Endodermal cell (in vitro differentiated cells): ENCODE measurements around the gene SHANK1. TPM values are rescaled to one million over a fixed set of nuclear protein-coding genes. Genes with fewer than 3 reads are reported as not detected.

Experiments used
- DNase-seq: peaks from one replicate; pipeline ENCODE4 v3.0.0-alpha.2; 2017
- H3K27ac ChIP-seq: 2 replicates; pipeline ENCODE4 v1.5.1; 2013; ENCODE audit warnings: mild to moderate bottlenecking, low read depth, low read length, moderate library complexity
- H3K27me3 ChIP-seq: 2 replicates; pipeline ENCODE4 v1.6.1; 2013; ENCODE audit warnings: mild to moderate bottlenecking, low read length, moderate library complexity; ENCODE audit not compliant: insufficient read depth, control insufficient read depth, poor library complexity, severe bottlenecking
- H3K36me3 ChIP-seq: 2 replicates; pipeline ENCODE4 v1.7.0; 2013; ENCODE audit warnings: mild to moderate bottlenecking, low read length, moderate library complexity; ENCODE audit not compliant: control insufficient read depth, insufficient read depth
- H3K4me1 ChIP-seq: one replicate; pipeline ENCODE4 v1.7.0; 2013; ENCODE audit warnings: low read length; ENCODE audit not compliant: control insufficient read depth, insufficient read depth
- H3K4me3 ChIP-seq: 2 replicates; pipeline ENCODE4 v1.5.1; 2013; ENCODE audit warnings: mild to moderate bottlenecking, low read length, moderate library complexity
- H3K9ac ChIP-seq: 2 replicates; pipeline ENCODE4 v1.6.1; 2013; ENCODE audit warnings: mild to moderate bottlenecking, low read length, moderate library complexity; ENCODE audit not compliant: poor library complexity, severe bottlenecking; ENCODE audit errors: extremely low read depth
- H3K9me3 ChIP-seq: 2 replicates; pipeline ENCODE4 v1.6.1; 2013; ENCODE audit warnings: mild to moderate bottlenecking, low read length, moderate library complexity; ENCODE audit not compliant: control insufficient read depth
- H3K27ac Mint-ChIP-seq: 2 replicates; pipeline ENCODE4 v1.8.0; 2020; ENCODE audit warnings: mixed read lengths
- H3K27me3 Mint-ChIP-seq: 2 replicates; pipeline ENCODE4 v1.8.0; 2021; ENCODE audit warnings: mild to moderate bottlenecking, mixed read lengths; ENCODE audit not compliant: insufficient read depth
- H3K36me3 Mint-ChIP-seq: 2 replicates; pipeline ENCODE4 v1.8.0; 2020; ENCODE audit warnings: low read depth, mixed read lengths
- H3K4me1 Mint-ChIP-seq: 2 replicates; pipeline ENCODE4 v1.8.0; 2020; ENCODE audit warnings: mixed read lengths
- H3K4me3 Mint-ChIP-seq: 2 replicates; pipeline ENCODE4 v1.8.0; 2020; ENCODE audit warnings: mild to moderate bottlenecking, moderate library complexity, mixed read lengths
- H3K9me3 Mint-ChIP-seq: 2 replicates; pipeline ENCODE4 v1.8.0; 2020; ENCODE audit warnings: mild to moderate bottlenecking, mixed read lengths
- WGBS, 2 experiments: methylation state at CpG; one replicate each; pipeline versions ENCODE4 v1.1.5 to v1.1.7; 2013; ENCODE audit warnings: missing lambda C conversion rate in 2 of 2, mixed read lengths in 1 of 2; ENCODE audit not compliant: insufficient coverage in 1 of 2, insufficient read length in 1 of 2; 5-methylcytosine and 5-hydroxymethylcytosine counted together
- total RNA-seq, 2 donors: library from RNA; stranded (reverse); fragmentation: NEBNext Ultra II Directional in 1 of 2; extraction: Animal tissue kit (Norgen Biotek cat#: 25700) in 1 of 2; gene quantifications; 2 replicates in 1 of 2; 3 replicates in 1 of 2; pipeline ENCODE4 v1.2.1, GENCODE V29; 2021
- TF ChIP-seq, protein P1 (sequence below): fragments of 200-600 bp; sonication (generic); conservative IDR thresholded peaks from 2 replicates; pipeline ENCODE4 v1.5.0; 2021; ENCODE audit warnings: antibody characterized with exemption, mild to moderate bottlenecking

SHANK1 gene
- total RNA-seq, 2 donors from 2014 or later = 1.6 to 1.9 TPM

DNA sequence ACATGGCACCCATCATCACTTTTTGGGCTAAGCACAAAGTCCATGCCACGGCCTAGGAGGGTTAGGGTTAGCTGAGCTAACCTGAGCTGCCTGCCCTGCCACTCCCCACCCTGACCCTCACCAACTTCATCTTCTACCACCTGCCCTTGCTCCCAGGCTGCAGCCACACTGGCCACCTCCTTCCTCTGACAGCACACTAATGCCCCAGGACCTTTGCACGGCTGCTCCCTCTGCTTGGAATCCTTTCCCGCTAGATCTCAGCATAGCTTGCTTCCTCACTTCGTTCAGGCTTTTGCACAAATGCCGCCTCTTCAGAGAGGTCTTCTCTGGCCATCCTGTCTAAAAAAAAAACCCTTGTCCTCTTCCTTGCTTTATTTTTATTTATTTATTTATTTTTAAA is 13.2 kb downstream of the SHANK1 start:
- WGBS, 2 experiments = 75 to 76% methylated on average over 2 to 5 of the region's 5 CpGs
- Histone ChIP-seq H3K4me3 (no peak overlapping the region), H3K9me3 (peaks cover 4% of the 10 kb centered on the region), H3K4me1 (no peaks in the 10 kb centered on the region), H3K27me3 (no peaks in the 10 kb centered on the region), H3K9ac (no peak overlapping the region), H3K36me3 (no peaks in the 10 kb centered on the region), H3K27ac (no peak overlapping the region)
- TF ChIP-seq, protein P1, sequence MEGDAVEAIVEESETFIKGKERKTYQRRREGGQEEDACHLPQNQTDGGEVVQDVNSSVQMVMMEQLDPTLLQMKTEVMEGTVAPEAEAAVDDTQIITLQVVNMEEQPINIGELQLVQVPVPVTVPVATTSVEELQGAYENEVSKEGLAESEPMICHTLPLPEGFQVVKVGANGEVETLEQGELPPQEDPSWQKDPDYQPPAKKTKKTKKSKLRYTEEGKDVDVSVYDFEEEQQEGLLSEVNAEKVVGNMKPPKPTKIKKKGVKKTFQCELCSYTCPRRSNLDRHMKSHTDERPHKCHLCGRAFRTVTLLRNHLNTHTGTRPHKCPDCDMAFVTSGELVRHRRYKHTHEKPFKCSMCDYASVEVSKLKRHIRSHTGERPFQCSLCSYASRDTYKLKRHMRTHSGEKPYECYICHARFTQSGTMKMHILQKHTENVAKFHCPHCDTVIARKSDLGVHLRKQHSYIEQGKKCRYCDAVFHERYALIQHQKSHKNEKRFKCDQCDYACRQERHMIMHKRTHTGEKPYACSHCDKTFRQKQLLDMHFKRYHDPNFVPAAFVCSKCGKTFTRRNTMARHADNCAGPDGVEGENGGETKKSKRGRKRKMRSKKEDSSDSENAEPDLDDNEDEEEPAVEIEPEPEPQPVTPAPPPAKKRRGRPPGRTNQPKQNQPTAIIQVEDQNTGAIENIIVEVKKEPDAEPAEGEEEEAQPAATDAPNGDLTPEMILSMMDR = no peak
- no peaks in the 10 kb centered on the region for H3K4me1 Mint-ChIP-seq
- DNase-seq = no peak
- H3K27ac Mint-ChIP-seq = no peak overlapping the region
- H3K27me3 Mint-ChIP-seq = peaks cover 69% of the 10 kb centered on the region
- H3K36me3 Mint-ChIP-seq = no peaks in the 10 kb centered on the region
- H3K4me3 Mint-ChIP-seq = no peak overlapping the region
- no peaks in the 10 kb centered on the region for H3K9me3 Mint-ChIP-seq

DNA sequence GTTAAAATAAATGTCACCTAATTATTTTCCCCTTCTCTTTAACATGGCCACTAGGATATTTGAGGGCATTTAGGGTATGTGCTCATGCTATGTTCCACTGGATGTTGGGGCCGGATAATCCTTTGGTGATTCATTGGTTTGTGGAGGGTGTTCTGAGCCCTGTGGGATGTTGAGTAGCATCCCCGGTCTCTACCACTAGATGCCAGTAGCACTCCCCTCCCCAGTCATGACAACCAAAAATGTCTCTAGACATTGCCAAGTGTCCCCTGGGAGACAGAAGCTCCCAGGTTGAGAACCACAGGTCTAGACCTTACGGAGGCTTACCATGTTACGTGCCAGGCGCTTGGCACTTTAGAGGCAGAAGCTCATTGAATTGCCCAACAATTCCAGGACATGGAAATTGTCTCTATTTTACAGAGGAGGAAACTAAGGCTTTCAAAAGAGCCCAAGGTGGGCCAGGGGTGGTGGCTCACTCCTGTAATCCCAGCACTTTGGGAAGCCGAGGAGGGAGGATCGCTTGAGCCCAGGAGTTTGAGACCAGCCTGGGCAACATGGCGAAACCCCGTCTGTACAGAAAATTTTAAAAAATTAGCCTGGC is 14.1 kb downstream of the SHANK1 start:
- Mint-ChIP-seq H3K9me3 (no peaks in the 10 kb centered on the region), H3K27ac (no peak overlapping the region), H3K36me3 (no peaks in the 10 kb centered on the region), H3K4me1 (no peaks in the 10 kb centered on the region), H3K27me3 (peaks cover 68% of the 10 kb centered on the region), H3K4me3 (no peak overlapping the region)
- peak; percentile 86 for DNase-seq
- Histone ChIP-seq H3K9me3 (peaks cover 4% of the 10 kb centered on the region), H3K9ac (no peak overlapping the region), H3K4me1 (no peaks in the 10 kb centered on the region), H3K4me3 (no peak overlapping the region), H3K27me3 (peaks cover under 1% of the 10 kb centered on the region), H3K36me3 (no peaks in the 10 kb centered on the region), H3K27ac (no peak overlapping the region)
- 55 to 68% methylated on average over 7 to 9 of the region's 9 CpGs for WGBS, 2 experiments
- TF ChIP-seq, protein P1 = peak; percentile 84

- H3K4me3 Mint-ChIP-seq = no peak overlapping the region
- peaks cover 66% of the 10 kb centered on the region for H3K27me3 Mint-ChIP-seq
- no peak overlapping the region for H3K27ac Mint-ChIP-seq
- Histone ChIP-seq H3K4me3 (no peak overlapping the region), H3K27me3 (peaks cover 11% of the 10 kb centered on the region), H3K4me1 (no peaks in the 10 kb centered on the region), H3K9ac (no peak overlapping the region), H3K9me3 (peaks cover 4% of the 10 kb centered on the region), H3K27ac (no peak overlapping the region), H3K36me3 (no peaks in the 10 kb centered on the region)
- WGBS, 2 experiments = 61 to 70% methylated on average over 15 to 20 of the region's 22 CpGs
- H3K9me3 Mint-ChIP-seq = no peaks in the 10 kb centered on the region
- H3K36me3 Mint-ChIP-seq = no peaks in the 10 kb centered on the region
- peak; percentile 83 for DNase-seq
- no peaks in the 10 kb centered on the region for H3K4me1 Mint-ChIP-seq
- TF ChIP-seq, protein P1 = peak; percentile 73
Measured at GRCh38 chr19:50703915-50704796, 15.4 kb downstream of the SHANK1 start.
